ENCODE results near the gene ORC1.

Gene ORC1

DNA sequence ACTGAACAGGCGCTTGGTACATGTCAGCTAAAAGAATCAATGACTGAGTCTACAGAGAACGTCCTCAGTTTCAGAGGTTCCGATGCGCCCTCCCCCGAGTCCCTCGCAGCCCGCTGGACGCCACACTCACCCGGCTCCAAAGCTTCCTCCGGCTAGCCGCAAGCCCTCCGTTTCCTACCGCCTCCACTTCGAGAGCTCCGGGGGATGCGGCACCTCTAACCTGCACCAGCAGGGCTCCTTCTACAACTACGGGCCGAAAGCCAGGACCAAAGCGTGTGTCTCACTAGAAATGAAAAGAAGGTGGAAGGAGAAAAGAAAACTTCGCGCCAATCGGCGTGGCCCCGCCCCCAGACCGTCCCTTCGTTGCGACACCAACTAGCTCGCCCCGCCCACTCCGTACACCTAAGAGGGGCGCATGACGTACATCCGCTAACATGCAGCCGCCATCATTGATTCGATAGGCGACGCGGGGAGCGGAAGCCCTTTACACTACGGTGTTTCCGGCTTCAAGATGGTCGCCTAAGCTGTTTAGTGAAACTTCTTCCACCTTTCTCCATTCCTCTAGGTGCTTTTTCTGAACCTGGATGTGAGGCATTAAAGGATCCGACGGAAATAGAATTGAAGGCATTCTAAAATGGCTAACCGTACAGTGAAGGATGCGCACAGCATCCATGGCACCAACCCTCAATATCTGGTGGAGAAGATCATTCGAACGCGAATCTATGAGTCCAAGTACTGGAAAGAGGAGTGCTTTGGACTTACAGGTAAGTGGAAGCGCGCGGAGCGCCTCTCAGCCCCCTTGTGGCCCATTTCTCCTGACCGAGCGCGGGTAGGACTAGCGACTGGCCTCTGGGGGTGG is at the start of gene ORC1, which contains the start of gene PRPF38A:
Gene ORC1, minus strand, starts transcription at position 308 of the 859 bp plus-strand sequence. CDS start 2,200 bp downstream, outside the sequence.
Gene PRPF38A, plus strand, starts transcription at position 487 of the 859 bp plus-strand sequence. Its CDS starts 148 bp downstream, at position 635.
- Histone ChIP-seq H3K27ac (ENCODE audit: low read depth, low read length) (peak within 1 kb of the TSS; percentile 99), H3K4me3 (ENCODE audit: low read depth, low read length) (peak within 1 kb of the TSS; percentile 96), H3K36me3 (ENCODE audit: control insufficient read depth, insufficient read depth, low read length) (peaks cover 56% of the 10 kb centered on the region), H3K27me3 (ENCODE audit: control insufficient read depth, insufficient read depth, low read length) (no peaks in the 10 kb centered on the region), H3K9ac (ENCODE audit: low read depth, low read length) (peak within 1 kb of the TSS; percentile 98), H3K9me3 (ENCODE audit: control insufficient read depth, insufficient read depth, low read length) (no peaks in the 10 kb centered on the region), H3K4me1 (ENCODE audit: control insufficient read depth, insufficient read depth, low read length) (peaks cover 11% of the 10 kb centered on the region)

GRCh38 chr1:52444463-52444862 is 40.2 kb upstream of the ORC1 start:
- H3K27ac ChIP-seq (ENCODE audit: low read depth, low read length) = no peak overlapping the region
- no peaks in the 10 kb centered on the region for H3K27me3 ChIP-seq (ENCODE audit: control insufficient read depth, insufficient read depth, low read length)
- H3K4me1 ChIP-seq (ENCODE audit: control insufficient read depth, insufficient read depth, low read length) = no peaks in the 10 kb centered on the region
- H3K4me3 ChIP-seq (ENCODE audit: low read depth, low read length) = no peak overlapping the region
- no peak overlapping the region for H3K9ac ChIP-seq (ENCODE audit: low read depth, low read length)
- H3K9me3 ChIP-seq (ENCODE audit: control insufficient read depth, insufficient read depth, low read length) = no peaks in the 10 kb centered on the region
- H3K36me3 ChIP-seq (ENCODE audit: control insufficient read depth, insufficient read depth, low read length) = peaks cover 61% of the 10 kb centered on the region

GRCh38 chr1:52439976-52440375 is 35.8 kb upstream of the ORC1 start:
- Histone ChIP-seq H3K9ac (ENCODE audit: low read depth, low read length) (no peak overlapping the region), H3K4me1 (ENCODE audit: control insufficient read depth, insufficient read depth, low read length) (peaks cover 10% of the 10 kb centered on the region), H3K27me3 (ENCODE audit: control insufficient read depth, insufficient read depth, low read length) (no peaks in the 10 kb centered on the region), H3K4me3 (ENCODE audit: low read depth, low read length) (no peak overlapping the region), H3K36me3 (ENCODE audit: control insufficient read depth, insufficient read depth, low read length) (peaks cover 75% of the 10 kb centered on the region), H3K27ac (ENCODE audit: low read depth, low read length) (no peak overlapping the region), H3K9me3 (ENCODE audit: control insufficient read depth, insufficient read depth, low read length) (no peaks in the 10 kb centered on the region)

- H3K27ac ChIP-seq (ENCODE audit: low read depth, low read length) = peak overlapping the region; percentile 85
- H3K36me3 ChIP-seq (ENCODE audit: control insufficient read depth, insufficient read depth, low read length) = peaks cover 79% of the 10 kb centered on the region
- H3K4me1 ChIP-seq (ENCODE audit: control insufficient read depth, insufficient read depth, low read length) = peaks cover 10% of the 10 kb centered on the region
- H3K9me3 ChIP-seq (ENCODE audit: control insufficient read depth, insufficient read depth, low read length) = no peaks in the 10 kb centered on the region
- no peaks in the 10 kb centered on the region for H3K27me3 ChIP-seq (ENCODE audit: control insufficient read depth, insufficient read depth, low read length)
- H3K9ac ChIP-seq (ENCODE audit: low read depth, low read length) = no peak overlapping the region
- no peak overlapping the region for H3K4me3 ChIP-seq (ENCODE audit: low read depth, low read length)
Measured at GRCh38 chr1:52436817-52437216, 32.6 kb upstream of the ORC1 start.

DNA sequence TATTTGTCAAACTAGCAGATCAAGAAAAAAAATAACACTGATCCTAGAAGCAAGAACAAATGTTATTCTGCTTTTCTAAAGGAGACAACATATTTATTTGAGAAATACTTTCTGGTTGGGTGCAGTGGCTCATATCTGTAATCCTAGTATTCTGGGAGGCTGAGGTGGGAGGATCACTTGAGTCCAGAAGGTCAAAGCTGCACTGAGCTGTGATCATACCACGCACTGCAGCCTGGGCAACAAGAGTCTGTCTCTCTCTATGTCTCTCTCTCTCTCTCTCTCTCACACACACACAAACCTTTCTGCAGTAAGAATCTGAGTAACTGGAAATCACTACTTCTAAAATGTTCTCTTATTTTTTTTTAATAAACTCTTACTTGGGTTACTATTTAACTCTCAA is 31.4 kb upstream of the ORC1 start:
- H3K4me1 ChIP-seq (ENCODE audit: control insufficient read depth, insufficient read depth, low read length) = peaks cover 10% of the 10 kb centered on the region
- H3K9me3 ChIP-seq (ENCODE audit: control insufficient read depth, insufficient read depth, low read length) = no peaks in the 10 kb centered on the region
- no peak overlapping the region for H3K27ac ChIP-seq (ENCODE audit: low read depth, low read length)
- no peak overlapping the region for H3K9ac ChIP-seq (ENCODE audit: low read depth, low read length)
- H3K27me3 ChIP-seq (ENCODE audit: control insufficient read depth, insufficient read depth, low read length) = no peaks in the 10 kb centered on the region
- peaks cover 83% of the 10 kb centered on the region for H3K36me3 ChIP-seq (ENCODE audit: control insufficient read depth, insufficient read depth, low read length)
- no peak overlapping the region for H3K4me3 ChIP-seq (ENCODE audit: low read depth, low read length)

DNA sequence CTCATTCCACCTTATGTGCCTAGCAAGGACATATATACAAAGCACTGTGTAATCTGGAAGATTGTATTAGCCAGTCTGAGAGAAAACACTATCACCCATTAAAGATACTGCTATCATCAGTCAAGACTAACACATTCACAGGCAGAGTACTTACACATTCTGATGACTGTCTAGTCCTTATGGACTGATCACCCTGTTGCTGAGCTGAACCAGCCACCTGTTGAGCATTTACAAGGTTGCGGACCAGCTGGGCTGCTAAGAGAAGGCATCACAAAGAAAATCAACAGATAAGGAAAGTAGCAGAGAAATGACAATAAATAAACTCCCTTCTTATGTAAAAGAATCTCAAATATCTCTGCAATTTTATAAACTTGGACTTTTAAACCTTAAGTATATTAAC is 31.0 kb upstream of the ORC1 start:
- H3K27ac ChIP-seq (ENCODE audit: low read depth, low read length) = no peak overlapping the region
- no peaks in the 10 kb centered on the region for H3K9me3 ChIP-seq (ENCODE audit: control insufficient read depth, insufficient read depth, low read length)
- peaks cover 10% of the 10 kb centered on the region for H3K4me1 ChIP-seq (ENCODE audit: control insufficient read depth, insufficient read depth, low read length)
- H3K9ac ChIP-seq (ENCODE audit: low read depth, low read length) = no peak overlapping the region
- H3K27me3 ChIP-seq (ENCODE audit: control insufficient read depth, insufficient read depth, low read length) = no peaks in the 10 kb centered on the region
- H3K36me3 ChIP-seq (ENCODE audit: control insufficient read depth, insufficient read depth, low read length) = peaks cover 81% of the 10 kb centered on the region
- no peak overlapping the region for H3K4me3 ChIP-seq (ENCODE audit: low read depth, low read length)

DNA sequence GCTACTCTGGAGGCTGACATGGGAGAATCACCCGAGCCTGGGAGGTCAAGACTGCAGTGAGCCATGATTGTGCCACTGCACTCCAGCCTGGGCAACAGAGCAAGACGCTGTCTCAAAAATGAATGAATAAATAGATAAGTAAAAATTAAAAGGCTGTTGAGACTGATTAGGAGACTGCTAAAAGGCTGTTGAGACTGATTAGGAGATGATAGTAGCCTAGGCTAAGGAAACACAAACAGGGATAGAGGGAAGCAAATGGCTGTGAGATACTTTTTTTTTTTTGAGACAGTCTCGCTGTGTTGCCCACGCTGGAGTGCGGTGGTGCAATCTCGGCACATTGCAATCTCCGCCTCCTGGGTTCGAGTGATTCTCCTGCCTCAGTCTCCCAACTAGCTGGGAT is 28.6 kb upstream of the ORC1 start:
- Histone ChIP-seq H3K27ac (ENCODE audit: low read depth, low read length) (no peak overlapping the region), H3K27me3 (ENCODE audit: control insufficient read depth, insufficient read depth, low read length) (no peaks in the 10 kb centered on the region), H3K9me3 (ENCODE audit: control insufficient read depth, insufficient read depth, low read length) (no peaks in the 10 kb centered on the region), H3K9ac (ENCODE audit: low read depth, low read length) (no peak overlapping the region), H3K36me3 (ENCODE audit: control insufficient read depth, insufficient read depth, low read length) (peaks cover 68% of the 10 kb centered on the region), H3K4me3 (ENCODE audit: low read depth, low read length) (no peak overlapping the region), H3K4me1 (ENCODE audit: control insufficient read depth, insufficient read depth, low read length) (peaks cover 10% of the 10 kb centered on the region)

- H3K36me3 ChIP-seq (ENCODE audit: control insufficient read depth, insufficient read depth, low read length) = peaks cover 63% of the 10 kb centered on the region
- no peaks in the 10 kb centered on the region for H3K9me3 ChIP-seq (ENCODE audit: control insufficient read depth, insufficient read depth, low read length)
- H3K4me3 ChIP-seq (ENCODE audit: low read depth, low read length) = no peak overlapping the region
- H3K27ac ChIP-seq (ENCODE audit: low read depth, low read length) = no peak overlapping the region
- H3K4me1 ChIP-seq (ENCODE audit: control insufficient read depth, insufficient read depth, low read length) = peaks cover 6% of the 10 kb centered on the region; the same call in 1 of the 2 replicates
- no peak overlapping the region for H3K9ac ChIP-seq (ENCODE audit: low read depth, low read length)
- no peaks in the 10 kb centered on the region for H3K27me3 ChIP-seq (ENCODE audit: control insufficient read depth, insufficient read depth, low read length)
Measured at GRCh38 chr1:52427152-52427551, 22.9 kb upstream of the ORC1 start.

DNA sequence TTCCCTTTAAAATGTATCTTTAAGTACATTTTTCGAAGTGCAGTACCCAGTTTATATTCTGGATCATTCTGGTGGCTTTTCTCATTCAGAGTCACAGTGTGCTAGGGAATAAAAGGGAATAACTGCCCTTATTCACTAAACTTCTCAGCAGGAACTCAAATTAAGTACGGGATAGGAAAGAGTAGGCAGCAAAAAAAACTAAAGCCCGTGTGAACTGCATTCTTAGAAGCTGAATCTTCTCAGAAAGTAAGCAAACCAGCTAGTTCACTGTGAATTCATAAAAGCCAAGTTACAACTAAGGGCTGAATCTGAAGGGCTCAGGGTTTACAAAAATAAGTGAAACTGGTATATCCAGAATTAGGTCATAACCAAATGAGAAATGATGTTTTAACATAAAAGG is 22.1 kb upstream of the ORC1 start:
- no peaks in the 10 kb centered on the region for H3K9me3 ChIP-seq (ENCODE audit: control insufficient read depth, insufficient read depth, low read length)
- H3K27ac ChIP-seq (ENCODE audit: low read depth, low read length) = peak overlapping the region; percentile 21
- no peak overlapping the region for H3K4me3 ChIP-seq (ENCODE audit: low read depth, low read length)
- H3K9ac ChIP-seq (ENCODE audit: low read depth, low read length) = no peak overlapping the region
- H3K36me3 ChIP-seq (ENCODE audit: control insufficient read depth, insufficient read depth, low read length) = peaks cover 63% of the 10 kb centered on the region
- H3K27me3 ChIP-seq (ENCODE audit: control insufficient read depth, insufficient read depth, low read length) = no peaks in the 10 kb centered on the region
- H3K4me1 ChIP-seq (ENCODE audit: control insufficient read depth, insufficient read depth, low read length) = peaks cover 6% of the 10 kb centered on the region; the same call in 1 of the 2 replicates

- no peak overlapping the region for H3K9ac ChIP-seq (ENCODE audit: low read depth, low read length)
- H3K4me1 ChIP-seq (ENCODE audit: control insufficient read depth, insufficient read depth, low read length) = peaks cover 6% of the 10 kb centered on the region; the same call in 1 of the 2 replicates
Measured at GRCh38 chr1:52424813-52425212, 20.6 kb upstream of the ORC1 start.

DNA sequence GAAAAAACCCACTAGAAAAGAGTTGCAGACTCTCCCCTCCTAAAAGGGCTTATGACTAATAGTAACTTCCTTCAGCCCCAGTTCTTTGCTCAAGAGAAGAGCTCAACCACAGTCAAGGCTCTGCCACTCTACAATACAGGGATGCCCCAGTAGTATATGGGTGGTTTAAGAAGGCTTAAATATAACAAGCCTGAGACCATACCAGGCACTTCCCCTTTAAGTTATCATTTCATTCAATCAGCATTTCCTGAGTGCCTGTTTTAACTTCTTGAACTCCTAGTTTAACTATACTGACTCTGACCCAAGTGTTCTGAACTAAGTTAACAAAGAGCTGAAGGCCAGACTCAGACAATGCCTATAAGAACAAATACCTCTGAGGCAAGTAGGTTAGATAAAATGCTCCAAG is 20.0 kb upstream of the ORC1 start:
- no peaks in the 10 kb centered on the region for H3K9me3 ChIP-seq (ENCODE audit: control insufficient read depth, insufficient read depth, low read length)
- no peaks in the 10 kb centered on the region for H3K27me3 ChIP-seq (ENCODE audit: control insufficient read depth, insufficient read depth, low read length)
- H3K9ac ChIP-seq (ENCODE audit: low read depth, low read length) = no peak overlapping the region
- peaks cover 6% of the 10 kb centered on the region; the same call in 1 of the 2 replicates for H3K4me1 ChIP-seq (ENCODE audit: control insufficient read depth, insufficient read depth, low read length)
- peaks cover 65% of the 10 kb centered on the region for H3K36me3 ChIP-seq (ENCODE audit: control insufficient read depth, insufficient read depth, low read length)
- no peak overlapping the region for H3K27ac ChIP-seq (ENCODE audit: low read depth, low read length)
- no peak overlapping the region for H3K4me3 ChIP-seq (ENCODE audit: low read depth, low read length)

More at GRCh38 chr1:52424813-52425212, 20.6 kb upstream of the ORC1 start:
- H3K27me3 ChIP-seq (ENCODE audit: control insufficient read depth, insufficient read depth, low read length) = no peaks in the 10 kb centered on the region
- H3K9me3 ChIP-seq (ENCODE audit: control insufficient read depth, insufficient read depth, low read length) = no peaks in the 10 kb centered on the region
- H3K36me3 ChIP-seq (ENCODE audit: control insufficient read depth, insufficient read depth, low read length) = peaks cover 65% of the 10 kb centered on the region
- no peak overlapping the region for H3K4me3 ChIP-seq (ENCODE audit: low read depth, low read length)
- no peak overlapping the region for H3K27ac ChIP-seq (ENCODE audit: low read depth, low read length)
